Upper lobe of left lung (tissue), 6 donors: Measurements from ENCODE around the gene CST7. TPM values are rescaled to one million over a fixed set of nuclear protein-coding genes. Genes with fewer than 3 reads are reported as not detected.
"Not testable (repeated sequence)": the region's sequence is repeated elsewhere in the genome, so short reads cannot be mapped to it uniquely, and the experiment has no call there.

Experiments
- ATAC-seq, 2 donors: fragments of 200-7000 bp; cut with Tn5 transposase; one replicate each; pipeline ENCODE4 v1.9.1; 2022; ENCODE audit warnings: mild to moderate bottlenecking in 2 of 2, moderate library complexity in 2 of 2; ENCODE audit not compliant: low FRiP score in 2 of 2
- DNase-seq, 2 donors: peaks; one replicate each; pipeline ENCODE4 v3.0.0-alpha.2; 2019 to 2020
- H3K27ac ChIP-seq, 4 donors: fragments of 200-600 bp; sonication (generic); one replicate each; pipeline ENCODE4 v1.5.1; 2016 to 2019
- H3K27me3 ChIP-seq, 4 donors: fragments of 200-600 bp; sonication (generic); one replicate each; pipeline ENCODE4 v1.5.1; 2017 to 2019
- H3K36me3 ChIP-seq, 4 donors: fragments of 200-600 bp; sonication (generic); one replicate each; pipeline ENCODE4 v1.5.1; 2016 to 2019
- H3K4me1 ChIP-seq, 4 donors: fragments of 200-600 bp; sonication (generic); one replicate each; pipeline ENCODE4 v1.5.1; 2018 to 2019
- H3K4me3 ChIP-seq, 4 donors: fragments of 200-600 bp; sonication (generic); one replicate each; pipeline ENCODE4 v1.5.1; 2017 to 2019; ENCODE audit warnings: mild to moderate bottlenecking in 2 of 4, moderate library complexity in 1 of 4
- H3K9me3 ChIP-seq, 4 donors: fragments of 200-600 bp; sonication (generic); one replicate each; pipeline ENCODE4 v1.5.1; 2018 to 2019
- CTCF ChIP-seq, 6 experiments: fragments of 450-650 bp in 4 of 6; fragments of 200-600 bp in 2 of 6; sonication (generic) in 2 of 6; IDR thresholded peaks; one replicate each; pipeline ENCODE4 v1.5.1; 2016 to 2019; ENCODE audit warnings: antibody characterized with exemption in 6 of 6
- EP300 ChIP-seq, 4 donors: sonication (generic); formaldehyde crosslinking; IDR thresholded peaks; one replicate each; pipeline ENCODE4 v1.5.1; 2017; ENCODE audit warnings: antibody characterized with exemption in 4 of 4, control low read depth in 2 of 4
- POLR2A ChIP-seq, 4 donors: fragments of 450-650 bp; IDR thresholded peaks; one replicate each; pipeline ENCODE4 v1.5.1; 2016 to 2017; ENCODE audit warnings: antibody characterized with exemption in 4 of 4, mild to moderate bottlenecking in 2 of 4
- POLR2AphosphoS5 ChIP-seq, 2 donors: sonication (generic); formaldehyde crosslinking; IDR thresholded peaks; one replicate each; pipeline ENCODE4 v1.5.1; 2017; ENCODE audit warnings: antibody characterized with exemption in 2 of 2
- WGBS, 2 donors: methylation state at CpG; one replicate each; pipeline ENCODE4 v1.1.5; 2017 to 2018; 5-methylcytosine and 5-hydroxymethylcytosine counted together
- total RNA-seq, 6 donors: library from RNA; depleted of rRNA in 4 of 6; stranded (reverse); fragments of >200 nt in 4 of 6; gene quantifications; one replicate each; pipeline versions ENCODE4 v1.1.0 to v1.2.1, GENCODE V29; 2016 to 2021
- donor health status: DM: no; HTN: no; CAD: no; lungs with moderate emphysema.
- donor health status: DM: no; HTN: yes; CAD: no; lungs with severe emphysema.

Gene CST7
- total RNA-seq, 6 donors from 2014 or later, result 13.7 to 28.3 (median 15.4) TPM; not detected in 1

- H3K4me1 ChIP-seq, result no peaks in the 10 kb centered on the region
- no peak for TF ChIP-seq POLR2A (IDR thresholded peaks at IDR 0.05)
- TF ChIP-seq EP300 (IDR thresholded peaks at IDR 0.05), result no peak
- TF ChIP-seq POLR2AphosphoS5 (IDR thresholded peaks at IDR 0.05), result no peak
- no peak for TF ChIP-seq CTCF (IDR thresholded peaks at IDR 0.05)
- no peak for ATAC-seq
- H3K27ac ChIP-seq, result no peak overlapping the region
- WGBS, 2 donors, result 53 to 57% methylated on average over 4 of the region's 4 CpGs
- no peak for DNase-seq
- H3K36me3 ChIP-seq, result no peaks in the 10 kb centered on the region
- no peaks in the 10 kb centered on the region for H3K27me3 ChIP-seq
- no peak overlapping the region for H3K4me3 ChIP-seq
- no peaks in the 10 kb centered on the region for H3K9me3 ChIP-seq
These were observed 10.0 kb upstream of the CST7 start for GRCh38 chr20:24939036-24939435.

- WGBS, 2 donors, result 73 to 79% methylated on average over 5 to 6 of the region's 6 CpGs
- Histone ChIP-seq H3K27ac (no peak overlapping the region), H3K4me1 (no peaks in the 10 kb centered on the region), H3K9me3 (peaks cover 0 to 5% (median 2%) of the 10 kb centered on the region in 4 donors), H3K27me3 (no peaks in the 10 kb centered on the region), H3K36me3 (no peaks in the 10 kb centered on the region), H3K4me3 (no peak overlapping the region)
- TF ChIP-seq EP300 (IDR thresholded peaks at IDR 0.05) (no peak), POLR2A (IDR thresholded peaks at IDR 0.05) (no peak), POLR2AphosphoS5 (IDR thresholded peaks at IDR 0.05) (no peak), CTCF (IDR thresholded peaks at IDR 0.05) (no peak)
- no peak for ATAC-seq
- DNase-seq, result no peak
These were observed 6.4 kb upstream of the CST7 start for GRCh38 chr20:24942679-24943078.

- H3K27me3 ChIP-seq, result no peaks in the 10 kb centered on the region
- 93 to 100% methylated on average over 3 to 4 of the region's 4 CpGs for WGBS, 2 donors
- peaks cover 0 to 5% (median 2%) of the 10 kb centered on the region in 4 donors for H3K9me3 ChIP-seq
- no peak overlapping the region for H3K4me3 ChIP-seq
- DNase-seq, result no peak
- no peak overlapping the region for H3K27ac ChIP-seq
- no peak for ATAC-seq
- H3K4me1 ChIP-seq, result no peaks in the 10 kb centered on the region
- TF ChIP-seq CTCF (IDR thresholded peaks at IDR 0.05) (no peak), EP300 (IDR thresholded peaks at IDR 0.05) (no peak), POLR2A (IDR thresholded peaks at IDR 0.05) (no peak), POLR2AphosphoS5 (IDR thresholded peaks at IDR 0.05) (no peak)
- no peaks in the 10 kb centered on the region for H3K36me3 ChIP-seq
These were observed 5.9 kb upstream of the CST7 start for GRCh38 chr20:24943196-24943595.

GRCh38 chr20:24943731-24944130 is 5.3 kb upstream of the CST7 start:
- Histone ChIP-seq H3K36me3 (no peaks in the 10 kb centered on the region), H3K27ac (no peak overlapping the region), H3K4me1 (no peaks in the 10 kb centered on the region), H3K27me3 (no peaks in the 10 kb centered on the region), H3K9me3 (peaks cover 0 to 5% (median 2%) of the 10 kb centered on the region in 4 donors), H3K4me3 (no peak overlapping the region)
- ATAC-seq (no peak), DNase-seq (no peak)
- WGBS, 2 donors, result 42 to 55% methylated on average over 2 to 3 of the region's 3 CpGs
- no peak for TF ChIP-seq POLR2A (IDR thresholded peaks at IDR 0.05)
- no peak for TF ChIP-seq CTCF (IDR thresholded peaks at IDR 0.05)
- no peak for TF ChIP-seq POLR2AphosphoS5 (IDR thresholded peaks at IDR 0.05)
- no peak for TF ChIP-seq EP300 (IDR thresholded peaks at IDR 0.05)

GRCh38 chr20:24946376-24946775 is 2.7 kb upstream of the CST7 start:
- 68 to 81% methylated on average over 1 of the region's 1 CpG for WGBS, 2 donors

GRCh38 chr20:24948396-24948938 is 602 bp upstream of the CST7 start:
- H3K27me3 ChIP-seq, H3K4me1 ChIP-seq, ATAC-seq, H3K36me3 ChIP-seq, H3K9me3 ChIP-seq, H3K4me3 ChIP-seq, DNase-seq: not testable (repeated sequence)
- H3K27ac ChIP-seq, result peak overlapping the region in 3 of 4 donors; percentile 34 to 90 (median 89)
- 54 to 62% methylated on average over 4 of the region's 4 CpGs for WGBS, 2 donors

More at GRCh38 chr20:24946376-24946775, 2.7 kb upstream of the CST7 start:
- not testable (repeated sequence) for H3K27me3 ChIP-seq, ATAC-seq, H3K27ac ChIP-seq, H3K36me3 ChIP-seq, DNase-seq, H3K4me3 ChIP-seq, H3K9me3 ChIP-seq, H3K4me1 ChIP-seq
